Activated B cell treated with CpG ODN at 0.5 μM for 24 hours (primary cell): ENCODE results near the gene BNIP3. TPM values are rescaled to one million over a fixed set of nuclear protein-coding genes. Genes with fewer than 3 reads are reported as not detected.
A peak's percentile ranks its signal among the peaks of the same experiment; 100 is the strongest.

Experiments used
- ATAC-seq: fragments of 200-7000 bp; cut with Tn5 transposase; one replicate; pipeline ENCODE4 v1.10.0; 2021; ENCODE audit warnings: low read depth, mild to moderate bottlenecking, moderate library complexity
- CTCF ChIA-PET: fragments of 350-600 bp; sonication (Branson Sonifier 250); formaldehyde crosslinking; loops from one replicate; lab custom pipeline; 2021; ENCODE audit warnings: antibody characterized with exemption; lab: Charles Lee
- POLR2A ChIA-PET: fragments of 350-600 bp; sonication (Branson Sonifier 250); formaldehyde crosslinking; loops from one replicate; lab custom pipeline; 2021; ENCODE audit warnings: antibody characterized with exemption; lab: Charles Lee
- DNase-seq: peaks from one replicate; pipeline ENCODE4 v3.0.0; 2022
- H3K27ac Mint-ChIP-seq: one replicate; pipeline ENCODE4 v1.8.0; 2020; ENCODE audit warnings: mixed read lengths
- H3K27me3 Mint-ChIP-seq: one replicate; pipeline ENCODE4 v1.8.0; 2021; ENCODE audit warnings: mixed read lengths
- H3K36me3 Mint-ChIP-seq: one replicate; pipeline ENCODE4 v1.8.0; 2021; ENCODE audit warnings: low read depth, mixed read lengths
- H3K4me1 Mint-ChIP-seq: one replicate; pipeline ENCODE4 v1.8.0; 2021; ENCODE audit warnings: mixed read lengths
- H3K4me3 Mint-ChIP-seq: one replicate; pipeline ENCODE4 v1.8.0; 2020; ENCODE audit warnings: mild to moderate bottlenecking, mixed read lengths
- H3K9me3 Mint-ChIP-seq: one replicate; pipeline ENCODE4 v1.8.0; 2020; ENCODE audit warnings: mixed read lengths
- intact Hi-C: fragments of 100-400 bp; cut with micrococcal nuclease; formaldehyde crosslinking; loops from one replicate; pipeline ENCODE4 v1.15.1; 2024
- total RNA-seq: library from RNA; stranded (reverse); gene quantifications from 2 replicates; pipeline ENCODE4 v1.2.3, GENCODE V29; 2022
- TF ChIP-seq, protein P1 (sequence below): fragments of 200-600 bp; IDR thresholded peaks from one replicate; pipeline ENCODE4 v1.8.0; 2022; ENCODE audit warnings: antibody characterized with exemption, mild to moderate bottlenecking

The BNIP3 gene
- total RNA-seq, 1 donor from 2014 or later, result 10.6 TPM

DNA sequence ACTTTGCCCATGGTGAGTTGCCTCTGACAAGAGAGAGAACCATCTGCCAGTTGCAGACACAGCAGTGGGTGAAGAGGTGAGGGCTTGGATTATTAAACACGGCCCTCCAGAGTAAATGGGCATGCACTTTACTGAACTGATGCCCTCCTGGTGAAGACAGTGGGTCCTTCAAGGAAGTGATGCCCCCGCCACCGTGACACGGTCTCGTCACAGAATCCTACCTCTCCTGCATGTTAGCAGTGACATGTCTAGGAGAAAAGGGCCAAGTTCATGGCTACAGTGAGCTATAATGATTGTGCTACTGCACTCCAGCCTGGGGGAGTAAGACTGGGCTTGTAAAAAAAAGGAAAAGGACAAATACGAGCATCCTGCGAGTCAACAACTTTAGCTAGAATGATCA, 2.4 kb downstream of the BNIP3 start:
- Mint-ChIP-seq H3K36me3 (peaks cover 3% of the 10 kb centered on the region), H3K27me3 (no peaks in the 10 kb centered on the region), H3K27ac (no peak overlapping the region), H3K4me1 (peaks cover 10% of the 10 kb centered on the region), H3K9me3 (no peaks in the 10 kb centered on the region), H3K4me3 (peak overlapping the region; percentile 3)
- ATAC-seq, result no peak
- ChIA-PET CTCF (no interaction called here), POLR2A (no interaction called here)
- TF ChIP-seq, protein P1, sequence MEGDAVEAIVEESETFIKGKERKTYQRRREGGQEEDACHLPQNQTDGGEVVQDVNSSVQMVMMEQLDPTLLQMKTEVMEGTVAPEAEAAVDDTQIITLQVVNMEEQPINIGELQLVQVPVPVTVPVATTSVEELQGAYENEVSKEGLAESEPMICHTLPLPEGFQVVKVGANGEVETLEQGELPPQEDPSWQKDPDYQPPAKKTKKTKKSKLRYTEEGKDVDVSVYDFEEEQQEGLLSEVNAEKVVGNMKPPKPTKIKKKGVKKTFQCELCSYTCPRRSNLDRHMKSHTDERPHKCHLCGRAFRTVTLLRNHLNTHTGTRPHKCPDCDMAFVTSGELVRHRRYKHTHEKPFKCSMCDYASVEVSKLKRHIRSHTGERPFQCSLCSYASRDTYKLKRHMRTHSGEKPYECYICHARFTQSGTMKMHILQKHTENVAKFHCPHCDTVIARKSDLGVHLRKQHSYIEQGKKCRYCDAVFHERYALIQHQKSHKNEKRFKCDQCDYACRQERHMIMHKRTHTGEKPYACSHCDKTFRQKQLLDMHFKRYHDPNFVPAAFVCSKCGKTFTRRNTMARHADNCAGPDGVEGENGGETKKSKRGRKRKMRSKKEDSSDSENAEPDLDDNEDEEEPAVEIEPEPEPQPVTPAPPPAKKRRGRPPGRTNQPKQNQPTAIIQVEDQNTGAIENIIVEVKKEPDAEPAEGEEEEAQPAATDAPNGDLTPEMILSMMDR, result no peak
- DNase-seq, result no peak
- intact Hi-C loops, result no loop called here

DNA sequence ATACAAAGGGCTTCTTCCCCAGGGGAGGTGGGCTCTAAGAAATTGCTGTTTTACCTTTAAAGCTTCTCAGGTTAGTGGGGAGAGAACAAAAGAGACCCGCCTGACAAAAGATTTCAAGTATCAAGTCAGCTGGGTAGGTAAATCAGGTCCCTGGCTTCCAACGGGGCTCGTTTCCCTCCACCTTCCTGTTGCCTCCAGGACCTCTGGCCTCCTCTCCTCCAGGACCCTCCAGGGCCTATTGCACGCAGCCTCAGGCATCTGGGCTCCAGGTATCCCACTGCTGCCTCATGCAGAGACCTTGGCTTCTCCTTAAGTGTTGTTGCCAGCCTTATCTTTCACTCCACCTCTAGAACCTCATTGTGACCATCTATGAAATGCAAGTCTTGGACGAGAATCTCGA, 2.9 kb downstream of the BNIP3 start:
- TF ChIP-seq, protein P1, result no peak
- Mint-ChIP-seq H3K36me3 (peaks cover 4% of the 10 kb centered on the region), H3K4me3 (no peak overlapping the region), H3K4me1 (peaks cover 10% of the 10 kb centered on the region), H3K9me3 (no peaks in the 10 kb centered on the region), H3K27ac (no peak overlapping the region), H3K27me3 (no peaks in the 10 kb centered on the region)
- intact Hi-C loops, result no loop called here
- ChIA-PET POLR2A (no interaction called here), CTCF (no interaction called here)
- ATAC-seq (no peak), DNase-seq (no peak)

DNA sequence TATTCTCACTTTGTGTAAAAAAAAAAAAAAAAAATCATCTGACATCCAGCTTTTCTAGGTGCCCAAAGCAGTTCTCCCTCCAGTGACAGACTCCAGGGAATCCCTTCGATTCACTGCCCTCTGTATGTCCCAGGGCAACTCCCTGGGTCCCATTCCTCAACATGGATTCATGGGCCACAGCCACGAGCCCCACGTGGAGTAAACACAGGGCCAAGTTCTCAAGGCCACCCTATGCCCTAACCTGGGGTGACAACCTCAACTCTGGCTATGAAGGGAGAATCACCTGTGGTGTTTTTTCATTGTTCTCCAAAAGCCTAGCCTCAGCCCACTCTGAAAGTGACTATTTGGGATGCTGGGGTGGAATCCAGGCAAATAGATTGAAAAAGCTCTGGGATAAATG, 3.4 kb downstream of the BNIP3 start:
- intact Hi-C loops, result no loop called here
- Mint-ChIP-seq H3K4me1 (peaks cover 10% of the 10 kb centered on the region), H3K36me3 (peaks cover 6% of the 10 kb centered on the region), H3K27me3 (no peaks in the 10 kb centered on the region), H3K9me3 (no peaks in the 10 kb centered on the region), H3K4me3 (no peak overlapping the region), H3K27ac (no peak overlapping the region)
- ATAC-seq (no peak), DNase-seq (no peak)
- POLR2A ChIA-PET, result no interaction called here
- CTCF ChIA-PET, result no interaction called here
- TF ChIP-seq, protein P1, result no peak

DNA sequence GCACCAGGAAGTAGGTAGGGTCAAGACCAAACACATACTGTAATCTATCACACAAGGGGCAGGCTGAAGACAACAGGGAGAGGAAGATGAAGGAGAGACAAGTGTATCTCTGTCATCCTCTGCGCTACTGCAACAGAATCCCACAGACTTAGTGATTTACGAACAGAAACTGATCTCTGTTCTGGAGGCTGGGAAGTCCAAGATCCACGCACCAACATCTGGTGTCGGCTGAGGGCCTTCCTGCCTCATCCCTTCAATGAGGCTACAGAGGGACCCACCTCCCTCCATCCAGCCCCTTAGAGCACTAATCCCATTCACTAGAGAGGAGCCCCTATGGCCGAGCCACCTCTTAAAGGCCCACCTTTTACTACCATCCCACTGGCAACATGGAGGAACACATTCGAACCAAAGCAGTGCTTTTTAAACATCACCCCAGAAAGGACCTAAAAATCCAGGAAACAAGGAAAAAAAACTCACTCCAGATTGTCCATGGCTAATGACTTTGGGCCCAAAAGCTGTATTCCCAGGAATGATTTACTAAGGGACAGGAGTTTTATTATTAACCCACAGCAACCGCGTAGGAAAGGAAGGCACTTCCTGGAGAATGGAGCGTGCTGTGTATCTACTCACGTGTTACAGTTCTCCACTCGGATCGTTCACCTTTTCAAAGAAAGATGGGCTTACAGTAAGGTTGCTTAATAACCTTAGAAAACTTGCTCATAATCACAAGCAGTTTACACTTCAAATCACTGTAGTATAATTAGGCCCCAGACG, 4.2 kb downstream of the BNIP3 start:
- ATAC-seq, result no peak
- H3K36me3 Mint-ChIP-seq, result peaks cover 12% of the 10 kb centered on the region
- no peaks in the 10 kb centered on the region for H3K9me3 Mint-ChIP-seq
- no peak for DNase-seq
- no peak overlapping the region for H3K4me3 Mint-ChIP-seq
- POLR2A ChIA-PET, result no interaction called here
- no peaks in the 10 kb centered on the region for H3K27me3 Mint-ChIP-seq
- CTCF ChIA-PET, result no interaction called here
- H3K4me1 Mint-ChIP-seq, result peaks cover 12% of the 10 kb centered on the region
- H3K27ac Mint-ChIP-seq, result no peak overlapping the region
- TF ChIP-seq, protein P1, result no peak
- intact Hi-C loops, result no loop called here

DNA sequence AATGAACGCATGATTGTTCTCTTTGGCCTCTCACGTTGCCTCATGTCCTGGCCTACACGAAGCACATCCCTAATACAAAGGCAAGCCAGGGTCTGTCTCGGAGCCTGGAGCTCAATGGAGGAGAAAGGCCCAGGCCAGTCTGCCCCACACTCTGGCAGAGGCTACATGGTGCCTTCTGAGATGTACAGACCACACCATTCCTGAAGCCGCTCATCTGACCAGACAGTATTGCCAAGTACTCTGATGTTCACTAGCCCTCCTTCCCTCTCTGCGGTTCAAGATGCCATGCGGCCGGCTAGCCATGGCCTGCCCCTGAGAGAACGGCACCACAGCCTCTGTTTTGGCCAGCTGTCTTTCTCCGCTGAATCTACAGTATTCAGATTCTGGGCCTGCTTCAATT, 5.9 kb downstream of the BNIP3 start:
- Mint-ChIP-seq H3K27ac (no peak overlapping the region), H3K9me3 (no peaks in the 10 kb centered on the region), H3K4me3 (no peak overlapping the region), H3K36me3 (peaks cover 22% of the 10 kb centered on the region), H3K27me3 (no peaks in the 10 kb centered on the region), H3K4me1 (peaks cover 7% of the 10 kb centered on the region)
- intact Hi-C loops, result no loop called here
- no peak for DNase-seq
- CTCF ChIA-PET, result no interaction called here
- no peak for ATAC-seq
- POLR2A ChIA-PET, result interaction anchor here (0.6 kb wide), 1 partner anchor 372 kb away, joined by 3 read pairs; no protein-coding TSS in a partner anchor
- TF ChIP-seq, protein P1, result no peak
